WTC11 (cell line): ENCODE measurements around the gene ANKRD18A.

ENCODE experiments used
- SP1 ChIP-seq: sonication (generic); formaldehyde crosslinking; conservative IDR thresholded peaks from 2 replicates; pipeline ENCODE4 v1.8.1; 2022; ENCODE audit warnings: missing genetic modification reagents
- ZNF121 ChIP-seq: sonication (generic); formaldehyde crosslinking; IDR thresholded peaks from 2 replicates; pipeline ENCODE4 v1.8.0; 2023; ENCODE audit warnings: missing genetic modification reagents
- TF ChIP-seq, protein P1 (sequence below): sonication (generic); formaldehyde crosslinking; IDR thresholded peaks from 2 replicates; pipeline ENCODE4 v1.8.1; 2023; ENCODE audit warnings: mild to moderate bottlenecking, missing genetic modification reagents, moderate library complexity

DNA sequence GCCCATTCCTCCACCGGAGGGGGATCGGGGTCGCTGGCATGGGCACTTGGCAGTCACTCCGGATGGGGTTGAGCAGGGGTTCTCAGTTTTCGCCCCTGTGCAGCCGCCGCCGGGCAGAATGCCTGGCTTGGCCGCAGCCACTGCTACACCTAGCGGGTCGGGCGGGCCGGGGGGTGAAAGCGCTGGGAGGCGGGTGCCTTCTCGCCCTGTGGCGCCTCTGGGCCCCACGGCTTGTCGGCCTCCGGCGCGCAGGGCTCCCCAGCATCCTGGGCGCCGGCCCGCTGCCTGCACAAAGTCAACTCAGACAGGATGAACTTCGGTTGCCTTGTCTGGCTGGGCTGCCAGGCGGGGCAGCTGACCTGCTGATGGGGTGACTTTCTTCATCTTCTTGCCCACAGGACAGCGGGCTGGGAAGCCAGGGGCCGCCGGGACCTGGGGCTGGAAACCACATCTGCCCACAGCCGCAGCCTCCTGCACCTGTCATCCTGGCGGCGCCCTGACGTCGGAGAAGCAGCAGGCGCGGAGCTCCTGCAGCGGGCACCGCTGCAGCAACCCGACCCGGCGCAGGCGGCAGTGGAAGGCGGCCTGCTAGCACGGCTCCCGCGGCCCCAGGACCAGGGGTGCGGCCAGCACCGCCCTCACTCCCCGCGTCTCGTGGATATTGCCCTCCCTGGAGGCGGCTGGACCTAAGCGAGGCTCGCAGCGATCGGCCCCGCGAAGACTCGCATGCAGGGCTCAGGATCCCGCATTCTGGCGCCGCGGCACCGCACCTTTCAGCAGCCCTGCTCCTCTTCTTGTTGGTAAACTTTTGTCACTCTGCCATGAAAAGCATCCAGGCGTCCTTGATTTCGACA lies 1.3 kb upstream of the ANKRD18A start:
- TF ChIP-seq SP1 (CRISPR knock-in tag) (0 out of 2 replicates have a peak, but pooled peaks have one; percentile 4), ZNF121 (no peak)
- TF ChIP-seq, protein P1, sequence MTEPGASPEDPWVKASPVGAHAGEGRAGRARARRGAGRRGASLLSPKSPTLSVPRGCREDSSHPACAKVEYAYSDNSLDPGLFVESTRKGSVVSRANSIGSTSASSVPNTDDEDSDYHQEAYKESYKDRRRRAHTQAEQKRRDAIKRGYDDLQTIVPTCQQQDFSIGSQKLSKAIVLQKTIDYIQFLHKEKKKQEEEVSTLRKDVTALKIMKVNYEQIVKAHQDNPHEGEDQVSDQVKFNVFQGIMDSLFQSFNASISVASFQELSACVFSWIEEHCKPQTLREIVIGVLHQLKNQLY (CRISPR knock-in tag): no peak
